GM11168 (cell line): ENCODE data around the gene KRT26.
"Not testable (repeated sequence)": the region's sequence is repeated elsewhere in the genome, so short reads cannot be mapped to it uniquely, and the experiment has no call there.

Experiments used
- in situ Hi-C: fragments of 300-500 bp; cut with MboI; formaldehyde crosslinking; loops from one replicate; pipeline ENCODE4 v1.12.0; 2022; ENCODE audit warnings: low sequenced_read_pairs; ENCODE audit not compliant: unreplicated experiment

KRT26 gene

GRCh38 chr17:40795019-40795667, 23.1 kb upstream of the KRT26 start:
- in situ Hi-C loops, result loop anchor here (10.0 kb wide), 1 partner anchor 170 kb away; no protein-coding TSS in a partner anchor

GRCh38 chr17:40794466-40794865, 22.5 kb upstream of the KRT26 start:
- in situ Hi-C loops, result loop anchor here (10.0 kb wide), 1 partner anchor 170 kb away; no protein-coding TSS in a partner anchor

- in situ Hi-C loops, result loop anchor here (10.0 kb wide), 1 partner anchor 169 kb away; no protein-coding TSS in a partner anchor
These were observed 21.8 kb upstream of the KRT26 start for GRCh38 chr17:40793832-40794231.

GRCh38 chr17:40791787-40792436, 19.9 kb upstream of the KRT26 start:
- in situ Hi-C loops, result loop anchor here (10.0 kb wide), 1 partner anchor 167 kb away; no protein-coding TSS in a partner anchor

- in situ Hi-C loops, result loop anchor here (10.0 kb wide), 1 partner anchor 166 kb away; no protein-coding TSS in a partner anchor
These were observed 19.1 kb upstream of the KRT26 start for GRCh38 chr17:40791111-40791510.

- in situ Hi-C loops, result no loop called here
These were observed 10.4 kb upstream of the KRT26 start, which contains the start of gene KRT27 for GRCh38 chr17:40782450-40782849. KRT27 (minus strand) TSS chr17:40782550; CDS start chr17:40782493, 57 bp downstream.

GRCh38 chr17:40779181-40779909, 7.3 kb upstream of the KRT26 start:
- in situ Hi-C loops, result no loop called here

- in situ Hi-C loops, result no loop called here
These were observed 6.5 kb upstream of the KRT26 start for GRCh38 chr17:40778461-40778860.

GRCh38 chr17:40777971-40778370, 6.0 kb upstream of the KRT26 start:
- in situ Hi-C loops, result no loop called here

GRCh38 chr17:40777459-40777858, 5.5 kb upstream of the KRT26 start:
- in situ Hi-C loops, result no loop called here

GRCh38 chr17:40775945-40776344, 3.9 kb upstream of the KRT26 start:
- in situ Hi-C loops, result no loop called here

- in situ Hi-C loops, result no loop called here
These were observed 6.3 kb downstream of the KRT26 start for GRCh38 chr17:40765657-40766056.

- in situ Hi-C loops, result no loop called here
These were observed 8.2 kb downstream of the KRT26 start for GRCh38 chr17:40763752-40764151.

- in situ Hi-C loops, result no loop called here
These were observed 11.6 kb downstream of the KRT26 start for GRCh38 chr17:40760105-40761016.

- in situ Hi-C loops, result no loop called here
These were observed 16.8 kb downstream of the KRT26 start, which contains the start of gene KRT25 for GRCh38 chr17:40755231-40755630. KRT25 (minus strand) TSS chr17:40755331; CDS start chr17:40755271, 60 bp downstream.

GRCh38 chr17:40753804-40754203, 18.2 kb downstream of the KRT26 start:
- in situ Hi-C loops, result no loop called here

- in situ Hi-C loops, result no loop called here
These were observed 20.9 kb downstream of the KRT26 start for GRCh38 chr17:40751065-40751464.

- in situ Hi-C loops, result no loop called here
These were observed 21.6 kb downstream of the KRT26 start for GRCh38 chr17:40750391-40750790.

GRCh38 chr17:40748666-40749065, 23.3 kb downstream of the KRT26 start:
- in situ Hi-C loops, result not testable (repeated sequence)

- in situ Hi-C loops, result no loop called here
These were observed 33.4 kb downstream of the KRT26 start for GRCh38 chr17:40738553-40738952.
